Measurements from ENCODE around the gene MICAL2. TPM values are rescaled to one million over a fixed set of nuclear protein-coding genes. Genes with fewer than 3 reads are reported as not detected.

MICAL2 gene
- total RNA-seq, 1 donor from 2014 or later, result 372 TPM

DNA sequence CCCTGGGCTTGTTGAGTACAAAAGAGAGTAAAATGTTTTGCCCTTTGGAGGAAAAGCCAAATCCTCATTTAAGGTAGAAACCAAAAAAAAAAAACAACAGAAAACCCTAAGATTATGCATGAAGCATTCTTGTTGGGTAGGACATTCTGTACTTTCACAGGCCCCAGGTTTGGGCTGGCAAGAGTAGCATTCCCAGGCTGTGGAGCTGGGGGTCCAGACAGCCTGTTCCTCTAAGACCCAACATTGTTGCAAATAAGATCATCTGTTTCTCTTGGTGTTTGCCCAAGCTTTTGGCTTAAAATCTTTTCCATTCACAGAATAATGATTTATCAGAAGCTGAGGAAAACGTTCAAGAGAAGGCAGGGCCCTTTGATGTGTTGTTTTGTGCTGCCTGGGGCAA lies 123.8 kb downstream of the MICAL2 start:
- Mint-ChIP-seq H3K4me1 (ENCODE audit: low read depth) (peaks cover 80% of the 10 kb centered on the region), H3K36me3 (ENCODE audit: low read depth) (peaks cover 40% of the 10 kb centered on the region)

DNA sequence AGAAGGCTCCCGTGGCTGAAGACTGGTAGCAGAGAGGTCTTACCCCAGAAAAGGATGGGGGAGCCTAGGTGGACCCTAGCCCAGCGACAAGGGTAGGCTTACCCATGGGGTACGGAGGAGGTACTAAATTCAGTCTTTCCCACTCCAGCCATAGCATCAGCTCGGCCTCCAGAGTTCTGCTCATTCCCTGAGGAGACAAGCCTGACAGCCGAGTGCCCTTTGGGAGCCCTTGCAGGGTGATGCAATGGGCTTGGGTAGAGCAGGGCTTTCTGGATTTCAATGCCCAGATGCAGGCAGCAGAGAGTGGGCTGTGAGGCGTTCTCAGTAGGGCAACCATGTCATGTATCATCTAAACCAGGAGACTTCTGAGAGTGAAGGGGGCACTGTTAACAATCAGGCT lies 124.7 kb downstream of the MICAL2 start:
- H3K9me3 Mint-ChIP-seq (ENCODE audit: low read depth), result no peaks in the 10 kb centered on the region
- no peaks in the 10 kb centered on the region for H3K27me3 Mint-ChIP-seq (ENCODE audit: low read depth)
- DNase-seq (ENCODE audit: low spot score), result no peak
- peak overlapping the region; percentile 87 for H3K27ac Mint-ChIP-seq (ENCODE audit: unreplicated experiment)
- peaks cover 81% of the 10 kb centered on the region for H3K4me1 Mint-ChIP-seq (ENCODE audit: low read depth)
- peaks cover 38% of the 10 kb centered on the region for H3K36me3 Mint-ChIP-seq (ENCODE audit: low read depth)
- no peak overlapping the region for H3K4me3 Mint-ChIP-seq (ENCODE audit: unreplicated experiment)
- TF ChIP-seq, protein P1, sequence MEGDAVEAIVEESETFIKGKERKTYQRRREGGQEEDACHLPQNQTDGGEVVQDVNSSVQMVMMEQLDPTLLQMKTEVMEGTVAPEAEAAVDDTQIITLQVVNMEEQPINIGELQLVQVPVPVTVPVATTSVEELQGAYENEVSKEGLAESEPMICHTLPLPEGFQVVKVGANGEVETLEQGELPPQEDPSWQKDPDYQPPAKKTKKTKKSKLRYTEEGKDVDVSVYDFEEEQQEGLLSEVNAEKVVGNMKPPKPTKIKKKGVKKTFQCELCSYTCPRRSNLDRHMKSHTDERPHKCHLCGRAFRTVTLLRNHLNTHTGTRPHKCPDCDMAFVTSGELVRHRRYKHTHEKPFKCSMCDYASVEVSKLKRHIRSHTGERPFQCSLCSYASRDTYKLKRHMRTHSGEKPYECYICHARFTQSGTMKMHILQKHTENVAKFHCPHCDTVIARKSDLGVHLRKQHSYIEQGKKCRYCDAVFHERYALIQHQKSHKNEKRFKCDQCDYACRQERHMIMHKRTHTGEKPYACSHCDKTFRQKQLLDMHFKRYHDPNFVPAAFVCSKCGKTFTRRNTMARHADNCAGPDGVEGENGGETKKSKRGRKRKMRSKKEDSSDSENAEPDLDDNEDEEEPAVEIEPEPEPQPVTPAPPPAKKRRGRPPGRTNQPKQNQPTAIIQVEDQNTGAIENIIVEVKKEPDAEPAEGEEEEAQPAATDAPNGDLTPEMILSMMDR (IDR thresholded peaks at IDR 0.05), result no peak

More for the DNA sequence above, 123.8 kb downstream of the MICAL2 start:
- H3K4me3 Mint-ChIP-seq (ENCODE audit: unreplicated experiment), result no peak overlapping the region
- TF ChIP-seq, protein P1 (IDR thresholded peaks at IDR 0.05), result no peak
- peak overlapping the region; percentile 87 for H3K27ac Mint-ChIP-seq (ENCODE audit: unreplicated experiment)
- H3K27me3 Mint-ChIP-seq (ENCODE audit: low read depth), result no peaks in the 10 kb centered on the region
- no peak for DNase-seq (ENCODE audit: low spot score)
- H3K9me3 Mint-ChIP-seq (ENCODE audit: low read depth), result no peaks in the 10 kb centered on the region

DNA sequence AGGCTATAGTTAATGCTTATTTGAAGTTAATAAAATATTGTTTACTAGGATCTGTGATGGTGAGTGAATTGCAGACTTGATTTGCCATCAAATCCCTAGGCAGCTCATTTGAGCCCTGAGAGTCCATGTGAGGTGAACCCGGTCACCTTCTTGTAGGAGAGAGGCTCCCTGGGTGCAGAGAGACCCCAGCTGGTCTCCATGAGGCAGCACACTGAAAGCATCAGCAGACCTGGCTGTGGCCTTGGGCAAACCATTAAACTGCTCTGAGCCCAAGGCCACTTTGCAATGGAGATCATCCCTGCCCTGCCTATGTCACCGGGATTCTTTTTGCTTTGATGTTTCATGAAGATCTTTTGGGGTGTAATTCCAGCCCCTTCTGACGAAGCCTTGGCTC lies 125.2 kb downstream of the MICAL2 start:
- Mint-ChIP-seq H3K4me1 (ENCODE audit: low read depth) (peaks cover 81% of the 10 kb centered on the region), H3K27me3 (ENCODE audit: low read depth) (no peaks in the 10 kb centered on the region), H3K27ac (ENCODE audit: unreplicated experiment) (peak overlapping the region; percentile 87), H3K4me3 (ENCODE audit: unreplicated experiment) (no peak overlapping the region), H3K9me3 (ENCODE audit: low read depth) (no peaks in the 10 kb centered on the region), H3K36me3 (ENCODE audit: low read depth) (peaks cover 35% of the 10 kb centered on the region)
- no peak for DNase-seq (ENCODE audit: low spot score)
- TF ChIP-seq, protein P1 (IDR thresholded peaks at IDR 0.05), result peak; percentile 29

DNA sequence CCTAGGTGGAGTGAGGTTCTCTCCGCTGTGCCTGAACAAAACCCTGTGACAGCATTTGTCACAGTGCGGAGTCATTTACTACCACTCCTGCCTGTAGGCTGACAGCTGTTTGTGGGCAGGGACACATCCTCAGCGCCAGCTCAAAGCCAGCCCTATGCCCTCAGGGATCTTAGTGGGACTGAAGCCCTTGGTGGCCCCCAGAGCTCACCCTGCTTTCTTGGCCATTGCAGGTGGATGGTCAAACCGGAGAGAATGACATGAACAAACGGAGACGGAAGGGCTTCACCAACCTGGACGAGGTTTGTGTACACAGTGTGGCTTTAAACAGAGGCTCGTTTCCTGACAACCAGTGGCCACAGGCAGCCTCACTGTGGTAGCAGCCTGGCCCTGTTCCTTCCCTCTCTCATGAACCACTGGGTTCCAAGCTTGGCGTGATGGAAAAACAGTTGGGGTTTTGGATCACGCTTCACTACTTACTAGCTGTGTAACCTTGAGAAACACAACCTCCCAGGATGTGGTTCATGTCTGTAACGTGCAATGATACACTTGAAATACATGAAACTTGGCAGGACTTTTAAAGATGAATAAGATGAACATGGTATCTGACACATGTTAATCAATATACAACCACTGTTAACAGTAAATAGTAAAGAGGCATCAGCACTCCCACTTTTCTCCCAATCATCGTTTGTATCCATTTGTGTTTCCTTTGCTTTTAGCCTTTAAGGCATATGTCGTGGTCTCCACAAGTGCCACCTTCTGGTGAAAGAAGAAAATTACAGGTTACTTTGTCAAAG lies 125.8 kb downstream of the MICAL2 start:
- no peak for DNase-seq (ENCODE audit: low spot score)
- H3K27me3 Mint-ChIP-seq (ENCODE audit: low read depth), result no peaks in the 10 kb centered on the region
- peaks cover 79% of the 10 kb centered on the region for H3K4me1 Mint-ChIP-seq (ENCODE audit: low read depth)
- H3K9me3 Mint-ChIP-seq (ENCODE audit: low read depth), result no peaks in the 10 kb centered on the region
- H3K27ac Mint-ChIP-seq (ENCODE audit: unreplicated experiment), result peak overlapping the region; percentile 87
- H3K4me3 Mint-ChIP-seq (ENCODE audit: unreplicated experiment), result no peak overlapping the region
- peaks cover 34% of the 10 kb centered on the region for H3K36me3 Mint-ChIP-seq (ENCODE audit: low read depth)
- TF ChIP-seq, protein P1 (IDR thresholded peaks at IDR 0.05), result peak; percentile 90

DNA sequence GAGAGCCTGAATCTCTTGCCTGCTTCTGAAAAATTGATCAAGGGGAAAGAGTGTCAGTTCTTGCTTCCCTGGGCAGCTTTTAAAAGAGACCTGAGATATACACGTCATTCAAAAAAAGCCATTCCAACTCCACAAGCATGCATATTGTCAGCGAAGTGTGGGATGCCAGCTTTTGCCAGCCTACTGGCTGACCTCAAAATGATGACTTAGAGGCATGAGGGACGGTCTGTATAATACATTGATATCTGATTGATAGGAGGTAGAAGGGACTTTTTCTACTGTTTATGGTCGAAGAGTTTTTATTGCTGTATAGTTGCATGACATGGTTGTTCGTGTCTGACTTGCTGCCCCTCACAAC lies 126.3 kb downstream of the MICAL2 start:
- peak overlapping the region; percentile 87 for H3K27ac Mint-ChIP-seq (ENCODE audit: unreplicated experiment)
- no peak overlapping the region for H3K4me3 Mint-ChIP-seq (ENCODE audit: unreplicated experiment)

More for the DNA sequence above, 126.3 kb downstream of the MICAL2 start:
- H3K27me3 Mint-ChIP-seq (ENCODE audit: low read depth), result no peaks in the 10 kb centered on the region
- no peaks in the 10 kb centered on the region for H3K9me3 Mint-ChIP-seq (ENCODE audit: low read depth)
- peaks cover 73% of the 10 kb centered on the region for H3K4me1 Mint-ChIP-seq (ENCODE audit: low read depth)
- DNase-seq (ENCODE audit: low spot score), result no peak
- peaks cover 33% of the 10 kb centered on the region for H3K36me3 Mint-ChIP-seq (ENCODE audit: low read depth)
- TF ChIP-seq, protein P1 (IDR thresholded peaks at IDR 0.05), result peak; percentile 67
